B cell (primary cell): Measurements from ENCODE around the gene PHACTR2.

ENCODE experiments used
- CTCF ChIP-seq: fragments of 200-600 bp; IDR thresholded peaks from one replicate; pipeline ENCODE4 v1.8.0; 2022; ENCODE audit warnings: antibody characterized with exemption, mild to moderate bottlenecking
- EZH2 ChIP-seq: IDR thresholded peaks from 2 replicates; pipeline ENCODE4 v1.6.1; 2012; ENCODE audit warnings: borderline replicate concordance, low read depth, mild to moderate bottlenecking, moderate library complexity, low read length; ENCODE audit not compliant: insufficient read depth, poor library complexity, severe bottlenecking

DNA sequence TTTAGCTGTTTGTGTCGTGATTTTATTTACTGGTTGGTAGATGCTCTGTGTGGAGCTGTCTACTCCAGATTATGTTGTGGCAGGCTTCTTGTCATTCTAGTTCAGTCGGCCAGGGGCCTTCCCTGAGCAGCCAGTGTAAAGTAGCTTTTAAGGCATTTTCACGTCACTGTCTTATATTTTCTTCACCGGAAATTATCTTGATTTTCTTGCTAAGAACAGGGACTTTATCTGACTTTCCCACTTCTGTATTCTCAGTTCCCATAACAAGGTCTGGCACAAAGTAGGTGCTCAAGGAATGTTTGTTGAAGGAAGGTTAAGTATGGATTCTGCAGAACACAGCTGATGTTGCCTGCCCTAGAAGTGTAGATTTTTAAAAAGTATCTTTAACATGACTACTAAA is 166.2 kb downstream of the PHACTR2 start:
- TF ChIP-seq CTCF (no peak), EZH2 (no peak)
